Stromal cell of bone marrow (primary cell): ENCODE measurements around the gene IGF2BP1.
"Not testable (repeated sequence)": the region's sequence is repeated elsewhere in the genome, so short reads cannot be mapped to it uniquely, and the experiment has no call there.

Experiments
- DNase-seq: peaks from one replicate; pipeline ENCODE4 v3.0.0-alpha.2; 2012; ENCODE audit warnings: low read depth

The IGF2BP1 gene

GRCh38 chr17:49054342-49055092, 57.3 kb downstream of the IGF2BP1 start:
- no peak for DNase-seq

GRCh38 chr17:49055181-49055927, 58.2 kb downstream of the IGF2BP1 start:
- DNase-seq = no peak

- no peak for DNase-seq
Measured at GRCh38 chr17:49061524-49061943, 64.3 kb downstream of the IGF2BP1 start.

GRCh38 chr17:49063652-49064051, 66.5 kb downstream of the IGF2BP1 start:
- peak; percentile 16 for DNase-seq

- DNase-seq = no peak
Measured at GRCh38 chr17:49067163-49067562, 70.0 kb downstream of the IGF2BP1 start.

- no peak for DNase-seq
Measured at GRCh38 chr17:49069585-49070273, 72.5 kb downstream of the IGF2BP1 start.

- DNase-seq = no peak
Measured at GRCh38 chr17:49071106-49071505, 73.9 kb downstream of the IGF2BP1 start.

GRCh38 chr17:49074851-49075540, 77.8 kb downstream of the IGF2BP1 start:
- peak; percentile 39 for DNase-seq

- peak; percentile 88 for DNase-seq
Measured at GRCh38 chr17:49076573-49077384, 79.6 kb downstream of the IGF2BP1 start.

- DNase-seq = no peak
Measured at GRCh38 chr17:49078248-49078647, 81.1 kb downstream of the IGF2BP1 start.

- no peak for DNase-seq
Measured at GRCh38 chr17:49079840-49080663, 82.9 kb downstream of the IGF2BP1 start.

- no peak for DNase-seq
Measured at GRCh38 chr17:49082231-49082630, 85.0 kb downstream of the IGF2BP1 start.

GRCh38 chr17:49085046-49085445, 87.9 kb downstream of the IGF2BP1 start:
- not testable (repeated sequence) for DNase-seq

GRCh38 chr17:49085565-49086315, 88.6 kb downstream of the IGF2BP1 start:
- DNase-seq = no peak

- no peak for DNase-seq
Measured at GRCh38 chr17:49086316-49086605, 89.1 kb downstream of the IGF2BP1 start.

- no peak for DNase-seq
Measured at GRCh38 chr17:49086649-49087048, 89.5 kb downstream of the IGF2BP1 start.

- no peak for DNase-seq
Measured at GRCh38 chr17:49089094-49089493, 91.9 kb downstream of the IGF2BP1 start.

- DNase-seq = no peak
Measured at GRCh38 chr17:49090878-49091594, 93.9 kb downstream of the IGF2BP1 start.

GRCh38 chr17:49093131-49093530, 95.9 kb downstream of the IGF2BP1 start:
- DNase-seq = no peak
